HCT116 (cell line): ENCODE results near the gene FMO5.

Experiments
- EZH2phosphoT487 ChIP-seq: fragments of 200-600 bp; IDR thresholded peaks from 2 replicates; pipeline ENCODE4 v1.6.1; 2018; ENCODE audit warnings: antibody characterized with exemption, borderline replicate concordance
- JUND ChIP-seq: IDR thresholded peaks from 2 replicates; pipeline ENCODE4 v1.6.1; 2012
- ZNF274 ChIP-seq: fragments of 200-500 bp; sonication (Bioruptor generic); IDR thresholded peaks from 2 replicates; pipeline ENCODE4 v1.6.1; 2014; ENCODE audit warnings: mild to moderate bottlenecking, low read depth, low read length, inconsistent platforms
- TF ChIP-seq, protein P1 (sequence below), 3 experiments: fragments of 200-600 bp in 1 of 3; sonication (generic) in 1 of 3; IDR thresholded peaks in 2 of 3; conservative IDR thresholded peaks in 1 of 3; 2 replicates each; pipeline ENCODE4 v1.5.1; 2012 to 2017; ENCODE audit warnings: low read depth in 2 of 3, low read length in 2 of 3, antibody characterized with exemption in 1 of 3, borderline replicate concordance in 1 of 3, control low read depth in 1 of 3, mild to moderate bottlenecking in 1 of 3, mixed read lengths in 1 of 3, mixed run types in 1 of 3, moderate library complexity in 1 of 3; ENCODE audit not compliant: insufficient read depth in 1 of 3

DNA sequence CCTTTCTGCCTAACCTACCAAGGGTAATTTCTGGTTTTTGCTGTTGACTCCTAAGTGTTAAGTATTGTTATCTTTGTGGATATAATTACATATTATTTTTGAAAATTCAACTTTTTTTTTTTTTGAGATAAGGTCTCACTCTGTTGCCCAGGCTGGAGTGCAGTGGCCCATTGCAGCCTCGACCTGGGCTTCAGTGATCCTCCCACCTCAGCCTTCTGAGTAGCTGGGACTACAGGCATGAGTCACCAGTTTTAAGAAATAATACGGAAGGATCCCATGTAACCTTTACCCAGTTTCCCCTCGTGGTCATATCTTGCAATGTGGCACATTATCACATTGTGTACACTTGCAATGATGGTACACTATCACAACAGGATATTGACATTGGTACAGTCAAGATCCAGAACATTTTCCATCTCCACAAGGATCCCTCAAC is 20.5 kb upstream of the FMO5 start:
- TF ChIP-seq ZNF274 (no peak), EZH2phosphoT487 (no peak), JUND (no peak)
- TF ChIP-seq, protein P1, sequence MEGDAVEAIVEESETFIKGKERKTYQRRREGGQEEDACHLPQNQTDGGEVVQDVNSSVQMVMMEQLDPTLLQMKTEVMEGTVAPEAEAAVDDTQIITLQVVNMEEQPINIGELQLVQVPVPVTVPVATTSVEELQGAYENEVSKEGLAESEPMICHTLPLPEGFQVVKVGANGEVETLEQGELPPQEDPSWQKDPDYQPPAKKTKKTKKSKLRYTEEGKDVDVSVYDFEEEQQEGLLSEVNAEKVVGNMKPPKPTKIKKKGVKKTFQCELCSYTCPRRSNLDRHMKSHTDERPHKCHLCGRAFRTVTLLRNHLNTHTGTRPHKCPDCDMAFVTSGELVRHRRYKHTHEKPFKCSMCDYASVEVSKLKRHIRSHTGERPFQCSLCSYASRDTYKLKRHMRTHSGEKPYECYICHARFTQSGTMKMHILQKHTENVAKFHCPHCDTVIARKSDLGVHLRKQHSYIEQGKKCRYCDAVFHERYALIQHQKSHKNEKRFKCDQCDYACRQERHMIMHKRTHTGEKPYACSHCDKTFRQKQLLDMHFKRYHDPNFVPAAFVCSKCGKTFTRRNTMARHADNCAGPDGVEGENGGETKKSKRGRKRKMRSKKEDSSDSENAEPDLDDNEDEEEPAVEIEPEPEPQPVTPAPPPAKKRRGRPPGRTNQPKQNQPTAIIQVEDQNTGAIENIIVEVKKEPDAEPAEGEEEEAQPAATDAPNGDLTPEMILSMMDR (IDR thresholded peaks at IDR 0.05 in 2 of 3, conservative IDR thresholded peaks at IDR 0.05 in 1 of 3; ENCODE audit: borderline replicate concordance in 1 of 3, insufficient read depth in 1 of 3, low read depth in 2 of 3, low read length in 2 of 3): no peak
